ENCODE measurements around the gene KCND3.

Gene KCND3

GRCh38 chr1:111738436-111739193 is 250.9 kb downstream of the KCND3 start (continued):
- TF ChIP-seq ZBTB44 (tag by site-specific recombination; IDR thresholded peaks at IDR 0.05) (0 out of 2 replicates have a peak, but pooled peaks have one; percentile 32), ZBTB7A (tag by site-specific recombination; IDR thresholded peaks at IDR 0.05; ENCODE audit: low read depth) (0 out of 2 replicates have a peak, but pooled peaks have one; percentile 34), ZXDB (tag by site-specific recombination; IDR thresholded peaks at IDR 0.05) (peak; percentile 61; the same call in 1 of the 2 replicates), EGR2 (tag by site-specific recombination; IDR thresholded peaks at IDR 0.05; ENCODE audit: low read depth) (peak; percentile 89), ZNF148 (tag by site-specific recombination; IDR thresholded peaks at IDR 0.05; ENCODE audit: borderline replicate concordance) (no peak), ZNF664 (tag by site-specific recombination; IDR thresholded peaks at IDR 0.05) (no peak), ZNF184 (tag by site-specific recombination; IDR thresholded peaks at IDR 0.05) (0 out of 2 replicates have a peak, but pooled peaks have one; percentile 21), GLI4 (tag by site-specific recombination; IDR thresholded peaks at IDR 0.05) (no peak), GFI1B (tag by site-specific recombination; IDR thresholded peaks at IDR 0.05) (no peak), ZBTB21 (tag by site-specific recombination; IDR thresholded peaks at IDR 0.05) (no peak), KLF7 (tag by site-specific recombination; IDR thresholded peaks at IDR 0.05; ENCODE audit: borderline replicate concordance) (peak; percentile 77), ZNF510 (tag by site-specific recombination; IDR thresholded peaks at IDR 0.05; ENCODE audit: insufficient replicate concordance) (no peak), ZNF596 (tag by site-specific recombination; IDR thresholded peaks at IDR 0.05) (peak; percentile 40; the same call in 1 of the 2 replicates), REST (tag by site-specific recombination; IDR thresholded peaks at IDR 0.05) (no peak), ZNF16 (tag by site-specific recombination; IDR thresholded peaks at IDR 0.05; ENCODE audit: low read depth) (no peak), KLF16 (tag by site-specific recombination; IDR thresholded peaks at IDR 0.05) (peak; percentile 31; the same call in 1 of the 2 replicates), ZNF341 (tag by site-specific recombination; IDR thresholded peaks at IDR 0.05; ENCODE audit: low read depth) (peak; percentile 34), ZNF18 (tag by site-specific recombination; IDR thresholded peaks at IDR 0.05) (no peak), TCF7L2 (IDR thresholded peaks at IDR 0.05; ENCODE audit: borderline replicate concordance, low read depth, low read length) (no peak), MZF1 (tag by site-specific recombination; IDR thresholded peaks at IDR 0.05; ENCODE audit: borderline replicate concordance) (0 out of 2 replicates have a peak, but pooled peaks have one; percentile 19), PATZ1 (tag by site-specific recombination; IDR thresholded peaks at IDR 0.05) (peak; percentile 59), YY2 (tag by site-specific recombination; IDR thresholded peaks at IDR 0.05) (no peak), ZNF660 (tag by site-specific recombination; IDR thresholded peaks at IDR 0.05) (peak; percentile 66), ZNF335 (tag by site-specific recombination; conservative IDR thresholded peaks at IDR 0.05) (peak; percentile 74), ZBTB17 (tag by site-specific recombination; IDR thresholded peaks at IDR 0.05) (peak; percentile 49), ZNF610 (tag by site-specific recombination; IDR thresholded peaks at IDR 0.05; ENCODE audit: borderline replicate concordance) (peak; percentile 67; the same call in 1 of the 2 replicates), IKZF3 (tag by site-specific recombination; IDR thresholded peaks at IDR 0.05) (0 out of 2 replicates have a peak, but pooled peaks have one; percentile 51)
